Adrenal gland (tissue), 12 donors: Measurements from ENCODE around the gene TPRG1. TPM values are rescaled to one million over a fixed set of nuclear protein-coding genes. Genes with fewer than 3 reads are reported as not detected.
A peak's percentile ranks its signal among the peaks of the same experiment; 100 is the strongest.

Source experiments
- DNase-seq, 7 donors: peaks; one replicate each; pipeline ENCODE4 v3.0.0-alpha.2; 2019 to 2020
- H3K27ac ChIP-seq, 5 donors: fragments of 200-600 bp; sonication (generic) in 4 of 5; 1 replicate in 3 of 5; 2 replicates in 2 of 5; pipeline versions ENCODE4 v1.5.1 to v1.8.0; 2016 to 2020; ENCODE audit warnings: mild to moderate bottlenecking in 1 of 5
- H3K27me3 ChIP-seq: fragments of 200-600 bp; 2 replicates; pipeline ENCODE4 v1.8.0; 2021
- H3K36me3 ChIP-seq, 2 donors: fragments of 200-600 bp; replicated peaks in 1 of 2; 1 replicate in 1 of 2; 2 replicates in 1 of 2; pipeline versions ENCODE4 v1.5.1 to v1.8.0; 2018 to 2022
- H3K4me1 ChIP-seq, 2 donors: fragments of 200-600 bp; replicated peaks in 1 of 2; 1 replicate in 1 of 2; 2 replicates in 1 of 2; pipeline versions ENCODE4 v1.5.1 to v1.8.0; 2018 to 2021
- H3K4me3 ChIP-seq, 4 donors: fragments of 200-600 bp; sonication (generic) in 3 of 4; one replicate each; pipeline ENCODE4 v1.5.1; 2016 to 2018
- H3K9me3 ChIP-seq, 3 donors: fragments of 200-600 bp; sonication (generic) in 1 of 3; replicated peaks in 1 of 3; 1 replicate in 2 of 3; 2 replicates in 1 of 3; pipeline versions ENCODE4 v1.5.1 to v1.8.0; 2016 to 2021
- CTCF ChIP-seq, 6 experiments: fragments of 450-650 bp in 4 of 6; fragments of 200-600 bp in 2 of 6; sonication (generic) in 1 of 6; IDR thresholded peaks; 1 replicate in 5 of 6; 2 replicates in 1 of 6; pipeline versions ENCODE4 v1.5.1 to v1.8.0; 2016 to 2021; ENCODE audit warnings: antibody characterized with exemption in 6 of 6, mild to moderate bottlenecking in 2 of 6, moderate library complexity in 1 of 6
- POLR2A ChIP-seq, 2 donors: fragments of 450-650 bp; IDR thresholded peaks; one replicate each; pipeline ENCODE4 v1.6.1; 2017; ENCODE audit warnings: antibody characterized with exemption in 2 of 2, mild to moderate bottlenecking in 2 of 2, moderate library complexity in 1 of 2
- WGBS, 4 donors: extraction: QIAGEN DNeasy Blood & Tissue Kit in 2 of 4; methylation state at CpG; one replicate each; pipeline versions ENCODE4 v1.1.5 to v1.1.7; 2013 to 2017; 5-methylcytosine and 5-hydroxymethylcytosine counted together
- intact Hi-C, 2 donors: fragments of 100-400 bp; cut with DNase I; formaldehyde crosslinking; loops; one replicate each; pipeline versions ENCODE4 v1.14.1 to v1.15.0; 2022 to 2023
- polyA plus RNA-seq, 3 donors: library from polyadenylated mRNA; stranded (reverse); fragments of 200-250 nt in 2 of 3; fragments of 350-450 nt in 1 of 3; fragmentation: Illumina TruSeq in 1 of 3; extraction: RNeasy Lipid Tissue Mini Kit (QIAGEN cat#74804) in 1 of 3; gene quantifications; one replicate each; pipeline ENCODE4 v1.2.3, GENCODE V29; 2013 to 2014
- total RNA-seq, 9 donors: library from RNA; depleted of rRNA in 4 of 9; stranded (reverse); fragments of >200 nt in 4 of 9; fragments of 120-200 nt in 1 of 9; fragmentation: NEBNext Ultra II Directional in 1 of 9; extraction: Animal tissue kit (Norgen Biotek cat#: 25700) in 1 of 9; gene quantifications; one replicate each; pipeline versions ENCODE4 v1.1.0 to v1.2.4, GENCODE V29; 2013 to 2023
- donor health status: healthy with polysubstance abuse.
- donor health status: Bipolar disorder and iron deficiency.
- donor health status: DM: yes; HTN: yes; CAD: no.
- donor health status: DM: no; HTN: no; CAD: no.
- donor health status: DM: no; HTN: no; CAD: no.
- donor health status: DM: yes; HTN: yes; CAD: no.

TPRG1 gene
- total and polyA plus RNA-seq, 12 donors: 2.6 to 9.4 (median 3.9) TPM

GRCh38 chr3:189262746-189263145 is 91.0 kb downstream of the TPRG1 start:
- no peak overlapping the region for H3K27ac ChIP-seq
- WGBS, 4 donors: 57 to 77% (median 62%) methylated on average over 3 of the region's 3 CpGs
- H3K36me3 ChIP-seq: no peaks in the 10 kb centered on the region
- no peaks in the 10 kb centered on the region for H3K9me3 ChIP-seq
- H3K4me3 ChIP-seq: no peak overlapping the region
- peak in 2 of 7 donors; percentile 24 to 55 for DNase-seq
- H3K4me1 ChIP-seq: no peaks in the 10 kb centered on the region
- H3K27me3 ChIP-seq: no peaks in the 10 kb centered on the region
- intact Hi-C loops: no loop called here
- TF ChIP-seq CTCF (IDR thresholded peaks at IDR 0.05): no peak
- no peak for TF ChIP-seq POLR2A (IDR thresholded peaks at IDR 0.05)

- TF ChIP-seq CTCF (IDR thresholded peaks at IDR 0.05): no peak
- TF ChIP-seq POLR2A (IDR thresholded peaks at IDR 0.05): no peak
- no peaks in the 10 kb centered on the region for H3K36me3 ChIP-seq
- H3K4me1 ChIP-seq: no peaks in the 10 kb centered on the region
- no peak for DNase-seq
- no peaks in the 10 kb centered on the region for H3K27me3 ChIP-seq
- intact Hi-C loops: no loop called here
- H3K4me3 ChIP-seq: no peak overlapping the region
- H3K27ac ChIP-seq: no peak overlapping the region
- no peaks in the 10 kb centered on the region for H3K9me3 ChIP-seq
- WGBS, 4 donors: 91 to 95% (median 94%) methylated on average over 7 of the region's 7 CpGs
These were observed 96.3 kb downstream of the TPRG1 start for GRCh38 chr3:189267981-189268613.

GRCh38 chr3:189269365-189269764 is 97.6 kb downstream of the TPRG1 start:
- H3K4me1 ChIP-seq: no peaks in the 10 kb centered on the region
- no peaks in the 10 kb centered on the region for H3K36me3 ChIP-seq
- TF ChIP-seq CTCF (IDR thresholded peaks at IDR 0.05) (no peak), POLR2A (IDR thresholded peaks at IDR 0.05) (no peak)
- no peaks in the 10 kb centered on the region for H3K9me3 ChIP-seq
- H3K4me3 ChIP-seq: no peak overlapping the region
- intact Hi-C loops: no loop called here
- no peak overlapping the region for H3K27ac ChIP-seq
- no peak for DNase-seq
- H3K27me3 ChIP-seq: no peaks in the 10 kb centered on the region
- 57 to 62% (median 58%) methylated on average over 3 of the region's 3 CpGs for WGBS, 4 donors

GRCh38 chr3:189270248-189270832 is 98.6 kb downstream of the TPRG1 start:
- peak; percentile 34 to 81 (median 60) for DNase-seq
- H3K36me3 ChIP-seq: no peaks in the 10 kb centered on the region
- H3K9me3 ChIP-seq: no peaks in the 10 kb centered on the region
- 56 to 75% (median 60%) methylated on average over 5 of the region's 5 CpGs for WGBS, 4 donors
- intact Hi-C loops: loop anchor here in 1 of 2 donors (10.0 kb wide), 1 partner anchor 674 kb away; no protein-coding TSS in a partner anchor
- no peak overlapping the region for H3K27ac ChIP-seq
- H3K4me1 ChIP-seq: no peaks in the 10 kb centered on the region
- H3K27me3 ChIP-seq: no peaks in the 10 kb centered on the region
- TF ChIP-seq POLR2A (IDR thresholded peaks at IDR 0.05): no peak
- peak; percentile 23 to 63 (median 55) for TF ChIP-seq CTCF (IDR thresholded peaks at IDR 0.05)
- no peak overlapping the region for H3K4me3 ChIP-seq
